DND-41 (cell line): ENCODE results near the gene SRP19.
A peak's percentile ranks its signal among the peaks of the same experiment; 100 is the strongest.
"Not testable (repeated sequence)": the region's sequence is repeated elsewhere in the genome, so short reads cannot be mapped to it uniquely, and the experiment has no call there.

Experiments used
- ATAC-seq: fragments of 200-7000 bp; cut with Tn5 transposase; 3 replicates; pipeline ENCODE4 v1.9.1; 2021; ENCODE audit warnings: low read depth; ENCODE audit not compliant: insufficient read depth
- DNase-seq: peaks from one replicate; pipeline ENCODE4 v3.0.0-alpha.2; 2020
- H2AFZ ChIP-seq: 2 replicates; pipeline ENCODE4 v1.6.0; 2012; ENCODE audit warnings: low read depth, low read length
- H3K27ac ChIP-seq: 2 replicates; pipeline ENCODE4 v1.5.1; 2012; ENCODE audit warnings: low read length, inconsistent platforms
- H3K27me3 ChIP-seq: fragments of 200-600 bp; sonication (generic); 2 replicates; pipeline ENCODE4 v1.6.0; 2012; ENCODE audit warnings: low read length, mild to moderate bottlenecking, inconsistent platforms; ENCODE audit not compliant: insufficient read depth, poor library complexity
- H3K36me3 ChIP-seq: 2 replicates; pipeline ENCODE4 v1.5.1; 2012; ENCODE audit warnings: low read length, inconsistent platforms; ENCODE audit not compliant: insufficient read depth
- H3K4me1 ChIP-seq: 2 replicates; pipeline ENCODE4 v1.5.1; 2012; ENCODE audit warnings: mild to moderate bottlenecking, low read length; ENCODE audit not compliant: insufficient read depth
- H3K4me2 ChIP-seq: 2 replicates; pipeline ENCODE4 v1.6.0; 2012; ENCODE audit warnings: mild to moderate bottlenecking, moderate library complexity, low read length, inconsistent platforms; ENCODE audit not compliant: insufficient read depth
- H3K4me3 ChIP-seq, 2 experiments: fragments of 200-600 bp in 1 of 2; shearing (Covaris generic) in 1 of 2; 2 replicates each; pipeline ENCODE4 v1.5.1; 2012 to 2016; ENCODE audit warnings: inconsistent platforms in 2 of 2, low read length in 2 of 2, mild to moderate bottlenecking in 2 of 2, low read depth in 1 of 2, moderate library complexity in 1 of 2
- H3K79me2 ChIP-seq: 2 replicates; pipeline ENCODE4 v1.6.0; 2012; ENCODE audit warnings: low read length, inconsistent platforms; ENCODE audit not compliant: insufficient read depth
- H3K9ac ChIP-seq: 2 replicates; pipeline ENCODE4 v1.6.0; 2012; ENCODE audit warnings: low read depth, mild to moderate bottlenecking, inconsistent platforms, low read length, moderate library complexity
- H3K9me3 ChIP-seq: 2 replicates; pipeline ENCODE4 v1.5.1; 2012; ENCODE audit warnings: low read length, moderate library complexity, mild to moderate bottlenecking, inconsistent platforms; ENCODE audit not compliant: insufficient read depth, severe bottlenecking
- H4K20me1 ChIP-seq: 2 replicates; pipeline ENCODE4 v1.6.0; 2012; ENCODE audit warnings: low read length; ENCODE audit not compliant: insufficient read depth
- EZH2 ChIP-seq: IDR thresholded peaks from 3 replicates; pipeline ENCODE4 v1.6.1; 2012; ENCODE audit warnings: borderline replicate concordance, low read depth, mild to moderate bottlenecking, moderate library complexity, low read length, inconsistent platforms; ENCODE audit not compliant: severe bottlenecking
- TF ChIP-seq, protein P1 (sequence below): IDR thresholded peaks from 2 replicates; pipeline ENCODE4 v1.5.1; 2012; ENCODE audit warnings: borderline replicate concordance, low read length, moderate library complexity, mild to moderate bottlenecking; ENCODE audit not compliant: poor library complexity, severe bottlenecking; ENCODE audit errors: extremely low read depth

SRP19 gene

DNA sequence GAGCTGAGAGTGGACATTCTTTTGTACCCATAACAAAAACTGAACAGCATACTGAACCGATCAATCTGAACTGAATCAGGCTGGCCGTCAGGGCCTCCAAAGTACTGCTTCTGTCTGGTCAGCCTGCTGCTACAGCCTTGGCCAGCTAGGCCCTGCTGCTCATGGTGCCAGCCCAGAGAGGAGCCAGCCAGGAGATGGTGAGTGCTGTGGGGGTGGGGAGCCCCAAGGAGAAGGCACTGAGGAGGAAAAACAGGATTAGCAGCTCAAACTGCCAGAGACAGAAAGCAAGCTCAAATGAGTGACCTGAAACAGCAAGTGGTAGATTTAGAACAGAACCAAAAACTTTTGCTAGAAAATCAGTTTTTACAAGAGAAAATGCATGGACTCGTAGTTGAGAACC is 23.9 kb downstream of the SRP19 start:
- peaks cover 21% of the 10 kb centered on the region for H3K79me2 ChIP-seq
- ATAC-seq (no peak), DNase-seq (no peak)
- H4K20me1 ChIP-seq, result peaks cover 2% of the 10 kb centered on the region; the same call in 1 of the 2 replicates
- H3K4me2 ChIP-seq, result no peak overlapping the region
- no peak overlapping the region for H3K4me3 ChIP-seq
- H3K4me1 ChIP-seq, result peaks cover under 1% of the 10 kb centered on the region; the same call in 1 of the 2 replicates
- peaks cover 83% of the 10 kb centered on the region for H3K36me3 ChIP-seq
- no peak overlapping the region for H2AFZ ChIP-seq
- H3K27me3 ChIP-seq, result no peaks in the 10 kb centered on the region
- H3K9me3 ChIP-seq, result no peaks in the 10 kb centered on the region
- no peak overlapping the region for H3K9ac ChIP-seq
- H3K27ac ChIP-seq, result no peak overlapping the region
- TF ChIP-seq, protein P1, sequence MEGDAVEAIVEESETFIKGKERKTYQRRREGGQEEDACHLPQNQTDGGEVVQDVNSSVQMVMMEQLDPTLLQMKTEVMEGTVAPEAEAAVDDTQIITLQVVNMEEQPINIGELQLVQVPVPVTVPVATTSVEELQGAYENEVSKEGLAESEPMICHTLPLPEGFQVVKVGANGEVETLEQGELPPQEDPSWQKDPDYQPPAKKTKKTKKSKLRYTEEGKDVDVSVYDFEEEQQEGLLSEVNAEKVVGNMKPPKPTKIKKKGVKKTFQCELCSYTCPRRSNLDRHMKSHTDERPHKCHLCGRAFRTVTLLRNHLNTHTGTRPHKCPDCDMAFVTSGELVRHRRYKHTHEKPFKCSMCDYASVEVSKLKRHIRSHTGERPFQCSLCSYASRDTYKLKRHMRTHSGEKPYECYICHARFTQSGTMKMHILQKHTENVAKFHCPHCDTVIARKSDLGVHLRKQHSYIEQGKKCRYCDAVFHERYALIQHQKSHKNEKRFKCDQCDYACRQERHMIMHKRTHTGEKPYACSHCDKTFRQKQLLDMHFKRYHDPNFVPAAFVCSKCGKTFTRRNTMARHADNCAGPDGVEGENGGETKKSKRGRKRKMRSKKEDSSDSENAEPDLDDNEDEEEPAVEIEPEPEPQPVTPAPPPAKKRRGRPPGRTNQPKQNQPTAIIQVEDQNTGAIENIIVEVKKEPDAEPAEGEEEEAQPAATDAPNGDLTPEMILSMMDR, result no peak
- no peak for TF ChIP-seq EZH2

DNA sequence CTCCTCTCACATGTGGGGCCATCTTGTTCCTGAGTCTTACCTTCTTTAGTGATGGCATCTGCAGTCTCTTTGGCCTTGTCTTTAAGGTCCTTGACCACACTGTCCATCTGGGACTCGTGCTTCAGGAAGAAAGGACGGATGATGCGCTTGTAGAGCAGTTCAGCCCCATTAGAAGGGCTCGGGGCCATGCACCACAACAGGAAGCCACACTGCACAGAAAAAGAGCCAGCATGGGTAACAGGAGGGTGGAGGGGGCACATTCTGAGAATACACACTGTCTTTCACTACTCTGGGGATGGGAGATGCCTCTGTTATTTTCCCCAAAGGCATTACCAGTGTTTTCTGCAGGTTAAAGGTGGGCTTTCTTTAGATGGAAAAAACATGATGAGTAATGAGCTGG is 25.9 kb downstream of the SRP19 start:
- Histone ChIP-seq H3K9me3 (no peaks in the 10 kb centered on the region), H3K4me2 (no peak overlapping the region), H3K4me3 (no peak overlapping the region), H3K9ac (no peak overlapping the region), H3K27me3 (no peaks in the 10 kb centered on the region), H3K36me3 (peaks cover 67% of the 10 kb centered on the region), H4K20me1 (no peaks in the 10 kb centered on the region), H3K79me2 (peaks cover 17% of the 10 kb centered on the region), H3K4me1 (no peaks in the 10 kb centered on the region), H2AFZ (no peak overlapping the region), H3K27ac (0 out of 2 replicates have a peak overlapping the region, but pooled peaks have one; percentile 8)
- ATAC-seq, result peak; percentile 85
- peak; percentile 20 for DNase-seq
- TF ChIP-seq, protein P1, result no peak
- TF ChIP-seq EZH2, result no peak

DNA sequence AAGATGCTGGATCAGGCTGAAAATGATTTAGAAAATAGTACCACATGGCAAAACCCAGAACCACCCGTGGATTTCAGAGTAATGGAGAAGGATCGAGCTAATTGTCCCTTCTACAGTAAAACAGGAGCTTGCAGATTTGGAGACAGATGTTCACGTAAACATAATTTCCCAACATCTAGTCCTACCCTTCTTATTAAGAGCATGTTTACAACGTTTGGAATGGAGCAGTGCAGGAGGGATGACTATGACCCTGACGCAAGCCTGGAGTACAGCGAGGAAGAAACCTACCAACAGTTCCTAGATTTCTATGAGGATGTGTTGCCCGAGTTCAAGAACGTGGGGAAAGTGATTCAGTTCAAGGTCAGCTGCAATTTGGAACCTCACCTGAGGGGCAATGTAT is 31.0 kb downstream of the SRP19 start:
- ATAC-seq, H4K20me1 ChIP-seq, H3K4me3 ChIP-seq, H2AFZ ChIP-seq, H3K27me3 ChIP-seq, H3K9ac ChIP-seq, DNase-seq, H3K9me3 ChIP-seq, H3K4me2 ChIP-seq, H3K27ac ChIP-seq, H3K4me1 ChIP-seq: not testable (repeated sequence)
- H3K79me2 ChIP-seq, result peaks cover 25% of the 10 kb centered on the region
- peaks cover 53% of the 10 kb centered on the region for H3K36me3 ChIP-seq

DNA sequence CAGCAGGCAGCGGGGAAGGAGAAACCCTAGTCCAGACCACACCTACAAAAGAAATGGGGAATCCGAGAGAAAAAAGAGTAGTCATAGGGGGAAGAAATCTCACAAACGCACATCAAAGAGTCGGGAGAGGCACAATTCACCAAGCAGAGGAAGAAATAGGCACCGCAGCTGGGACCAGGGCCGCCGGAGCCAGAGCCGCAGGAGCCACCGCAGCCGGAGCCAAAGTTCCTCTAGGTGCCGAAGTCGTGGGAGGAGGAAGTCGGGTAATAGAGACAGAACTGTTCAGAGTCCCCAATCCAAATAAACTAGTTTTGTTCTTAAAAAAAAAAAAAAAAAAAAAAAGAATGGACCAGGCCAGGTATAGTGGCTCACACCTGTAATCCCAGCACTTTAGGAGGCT is 31.7 kb downstream of the SRP19 start:
- ATAC-seq (no peak), DNase-seq (no peak)
- Histone ChIP-seq H3K27me3 (no peaks in the 10 kb centered on the region), H4K20me1 (no peaks in the 10 kb centered on the region; the same call in 1 of the 2 replicates), H3K36me3 (peaks cover 54% of the 10 kb centered on the region), H3K4me3 (no peak overlapping the region), H3K4me1 (no peaks in the 10 kb centered on the region), H3K9ac (no peak overlapping the region), H2AFZ (no peak overlapping the region), H3K9me3 (no peaks in the 10 kb centered on the region), H3K27ac (no peak overlapping the region), H3K79me2 (peaks cover 28% of the 10 kb centered on the region), H3K4me2 (no peak overlapping the region)
- TF ChIP-seq, protein P1, result no peak
- no peak for TF ChIP-seq EZH2
